ENCODE measurements around the gene BCDIN3D.
"Not testable (repeated sequence)": the region's sequence is repeated elsewhere in the genome, so short reads cannot be mapped to it uniquely, and the experiment has no call there.

Gene BCDIN3D

GRCh38 chr12:49876070-49876469, 33.2 kb upstream of the BCDIN3D start:
- DNase-seq = no peak

- DNase-seq = no peak
Measured at GRCh38 chr12:49875115-49875720, 32.3 kb upstream of the BCDIN3D start.

- DNase-seq = no peak
Measured at GRCh38 chr12:49874142-49874897, 31.4 kb upstream of the BCDIN3D start.

- no peak for DNase-seq
Measured at GRCh38 chr12:49873361-49873934, 30.5 kb upstream of the BCDIN3D start.

GRCh38 chr12:49872781-49873181, 29.9 kb upstream of the BCDIN3D start:
- no peak for DNase-seq

GRCh38 chr12:49872381-49872780, 29.5 kb upstream of the BCDIN3D start:
- no peak for DNase-seq

GRCh38 chr12:49871811-49872251, 28.9 kb upstream of the BCDIN3D start:
- DNase-seq = not testable (repeated sequence)

GRCh38 chr12:49871263-49871561, 28.3 kb upstream of the BCDIN3D start:
- DNase-seq = no peak

GRCh38 chr12:49870501-49871262, 27.8 kb upstream of the BCDIN3D start:
- no peak for DNase-seq

GRCh38 chr12:49869816-49870500, 27.1 kb upstream of the BCDIN3D start:
- DNase-seq = no peak

GRCh38 chr12:49868952-49869815, 26.3 kb upstream of the BCDIN3D start:
- no peak for DNase-seq

- DNase-seq = no peak
Measured at GRCh38 chr12:49868449-49868848, 25.5 kb upstream of the BCDIN3D start.

GRCh38 chr12:49867570-49868341, 24.9 kb upstream of the BCDIN3D start:
- no peak for DNase-seq

- DNase-seq = no peak
Measured at GRCh38 chr12:49866859-49867569, 24.1 kb upstream of the BCDIN3D start.

GRCh38 chr12:49865782-49866135, 22.9 kb upstream of the BCDIN3D start:
- no peak for DNase-seq

GRCh38 chr12:49865109-49865781, 22.3 kb upstream of the BCDIN3D start:
- no peak for DNase-seq

GRCh38 chr12:49864798-49865090, 21.8 kb upstream of the BCDIN3D start:
- DNase-seq = no peak

- no peak for DNase-seq
Measured at GRCh38 chr12:49863946-49864797, 21.3 kb upstream of the BCDIN3D start.

GRCh38 chr12:49860921-49861320, 18.0 kb upstream of the BCDIN3D start:
- not testable (repeated sequence) for DNase-seq
